Measurements from ENCODE around the gene STMN1.

GRCh38 chr1:25891606-25892005, 14.6 kb downstream of the STMN1 start:
- TF ChIP-seq CTCF (conservative IDR thresholded peaks at IDR 0.05; ENCODE audit: low read length) (no peak), EZH2phosphoT487 (IDR thresholded peaks at IDR 0.05; ENCODE audit: borderline replicate concordance) (no peak)

Measured in Loucy (cell line).